ENCODE measurements around the gene ADARB2. TPM values are rescaled to one million over a fixed set of nuclear protein-coding genes. Genes with fewer than 3 reads are reported as not detected.
"Not testable (repeated sequence)": the region's sequence is repeated elsewhere in the genome, so short reads cannot be mapped to it uniquely, and the experiment has no call there.

ADARB2 gene
- total RNA-seq, 3 donors from 2014 or later = 0.31 to 4.2 TPM; not detected in 1

DNA sequence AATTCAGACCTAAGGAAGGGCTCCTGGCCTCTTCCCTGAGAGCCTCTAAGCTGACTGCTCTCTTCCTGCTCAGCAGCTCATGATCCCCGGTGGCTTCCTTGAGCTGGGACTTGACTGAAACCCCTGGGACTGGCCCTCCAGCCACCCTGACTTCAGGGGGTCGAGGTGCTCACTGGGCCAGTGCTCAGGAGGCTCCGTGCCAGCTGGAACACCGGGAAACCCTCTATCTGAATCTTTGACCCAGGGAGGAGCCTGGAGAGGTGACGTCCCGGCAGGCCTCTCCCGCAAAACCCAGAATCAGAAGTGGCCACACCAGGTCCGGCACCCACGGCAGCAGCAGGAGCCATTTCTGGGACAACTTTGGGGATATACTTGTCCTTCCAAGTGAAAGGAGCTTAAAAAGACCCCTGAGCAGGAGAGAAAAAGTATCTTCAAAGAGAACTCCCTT is 570.5 kb downstream of the ADARB2 start:
- intact Hi-C loops (cut with DNase I, micrococcal nuclease) = no loop called here
- H3K4me1 ChIP-seq (ENCODE audit: low read depth) = no peaks in the 10 kb centered on the region
- no peak for DNase-seq
- no peak for ATAC-seq
- no peaks in the 10 kb centered on the region for H3K36me3 ChIP-seq (ENCODE audit: low read depth)
- no peaks in the 10 kb centered on the region for H3K9me3 ChIP-seq
- TF ChIP-seq, protein P1, sequence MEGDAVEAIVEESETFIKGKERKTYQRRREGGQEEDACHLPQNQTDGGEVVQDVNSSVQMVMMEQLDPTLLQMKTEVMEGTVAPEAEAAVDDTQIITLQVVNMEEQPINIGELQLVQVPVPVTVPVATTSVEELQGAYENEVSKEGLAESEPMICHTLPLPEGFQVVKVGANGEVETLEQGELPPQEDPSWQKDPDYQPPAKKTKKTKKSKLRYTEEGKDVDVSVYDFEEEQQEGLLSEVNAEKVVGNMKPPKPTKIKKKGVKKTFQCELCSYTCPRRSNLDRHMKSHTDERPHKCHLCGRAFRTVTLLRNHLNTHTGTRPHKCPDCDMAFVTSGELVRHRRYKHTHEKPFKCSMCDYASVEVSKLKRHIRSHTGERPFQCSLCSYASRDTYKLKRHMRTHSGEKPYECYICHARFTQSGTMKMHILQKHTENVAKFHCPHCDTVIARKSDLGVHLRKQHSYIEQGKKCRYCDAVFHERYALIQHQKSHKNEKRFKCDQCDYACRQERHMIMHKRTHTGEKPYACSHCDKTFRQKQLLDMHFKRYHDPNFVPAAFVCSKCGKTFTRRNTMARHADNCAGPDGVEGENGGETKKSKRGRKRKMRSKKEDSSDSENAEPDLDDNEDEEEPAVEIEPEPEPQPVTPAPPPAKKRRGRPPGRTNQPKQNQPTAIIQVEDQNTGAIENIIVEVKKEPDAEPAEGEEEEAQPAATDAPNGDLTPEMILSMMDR (IDR thresholded peaks at IDR 0.05) = no peak
- H3K4me3 ChIP-seq = no peak overlapping the region

DNA sequence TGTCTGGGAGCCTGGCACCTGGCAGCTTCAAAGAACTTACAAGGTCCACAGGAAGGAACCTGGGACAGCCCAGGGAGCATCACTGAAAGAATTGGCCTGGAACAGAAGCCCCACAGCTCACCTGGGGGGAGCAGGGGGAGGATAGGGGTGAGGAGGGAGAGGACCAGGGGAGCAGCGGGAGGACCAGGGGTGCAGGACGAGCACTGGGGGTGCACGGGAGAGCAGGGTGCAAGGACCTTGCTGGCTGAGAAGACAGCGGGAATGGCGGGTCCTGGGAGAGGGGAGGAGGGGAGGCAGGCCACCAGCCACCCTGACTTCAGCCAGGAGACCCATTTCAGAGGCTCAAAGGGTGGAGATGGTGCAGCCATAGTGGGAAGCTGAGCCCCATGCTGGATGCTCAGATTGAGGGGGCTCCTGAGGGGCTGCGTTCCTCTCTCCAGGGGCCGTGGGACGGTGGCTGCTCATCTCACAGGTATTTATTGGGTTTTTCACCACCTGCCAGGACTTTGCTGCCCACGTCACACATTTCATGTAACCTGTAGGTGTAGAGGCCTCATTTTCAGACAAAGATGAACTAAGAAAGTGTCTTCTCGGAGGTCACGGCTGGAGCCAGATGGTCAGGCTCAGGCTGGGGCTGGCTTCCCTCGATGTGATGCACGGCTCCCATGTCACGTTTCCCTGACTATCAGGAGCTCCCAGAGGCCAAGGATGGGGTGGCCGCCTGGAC is 571.1 kb downstream of the ADARB2 start:
- TF ChIP-seq, protein P1 (IDR thresholded peaks at IDR 0.05) = no peak

GRCh38 chr10:1163831-1164230 is 573.5 kb downstream of the ADARB2 start:
- no peak for ATAC-seq
- H3K9me3 ChIP-seq = no peaks in the 10 kb centered on the region
- H3K4me1 ChIP-seq (ENCODE audit: low read depth) = no peaks in the 10 kb centered on the region
- H3K36me3 ChIP-seq (ENCODE audit: low read depth) = no peaks in the 10 kb centered on the region
- TF ChIP-seq, protein P1 (IDR thresholded peaks at IDR 0.05) = no peak
- intact Hi-C loops (cut with DNase I, micrococcal nuclease) = no loop called here
- no peak overlapping the region for H3K4me3 ChIP-seq
- DNase-seq = no peak

More for the DNA sequence above, 571.1 kb downstream of the ADARB2 start:
- H3K4me3 ChIP-seq = no peak overlapping the region
- ATAC-seq = no peak
- intact Hi-C loops (cut with DNase I, micrococcal nuclease) = no loop called here
- H3K4me1 ChIP-seq (ENCODE audit: low read depth) = no peaks in the 10 kb centered on the region
- no peak for DNase-seq
- no peaks in the 10 kb centered on the region for H3K9me3 ChIP-seq
- H3K36me3 ChIP-seq (ENCODE audit: low read depth) = no peaks in the 10 kb centered on the region

DNA sequence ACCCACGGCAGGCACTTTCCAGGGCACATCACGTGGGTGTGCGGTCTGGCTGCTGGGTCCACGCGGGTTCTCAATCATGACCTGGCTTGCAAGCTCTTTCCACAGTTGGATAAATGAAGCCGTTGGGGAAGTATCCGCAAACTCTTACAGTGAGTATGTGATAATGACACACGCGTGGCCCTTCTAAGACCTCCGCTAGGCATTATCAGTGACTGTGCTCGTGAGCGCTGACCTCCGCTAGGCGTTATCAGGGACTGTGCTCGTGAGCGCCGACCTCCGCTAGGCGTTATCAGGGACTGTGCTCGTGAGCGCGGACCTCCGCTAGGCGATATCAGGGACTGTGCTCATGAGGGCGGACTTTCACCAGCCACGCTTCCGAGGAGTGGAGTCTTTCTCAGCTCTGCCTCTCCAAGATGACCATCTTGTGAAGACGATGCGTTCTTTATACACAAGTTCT is 574.1 kb downstream of the ADARB2 start:
- no peaks in the 10 kb centered on the region for H3K9me3 ChIP-seq
- no peak overlapping the region for H3K4me3 ChIP-seq
- H3K4me1 ChIP-seq (ENCODE audit: low read depth) = no peaks in the 10 kb centered on the region
- no peak for DNase-seq
- TF ChIP-seq, protein P1 (IDR thresholded peaks at IDR 0.05) = no peak
- intact Hi-C loops (cut with DNase I, micrococcal nuclease) = no loop called here
- H3K36me3 ChIP-seq (ENCODE audit: low read depth) = no peaks in the 10 kb centered on the region
- ATAC-seq = no peak

DNA sequence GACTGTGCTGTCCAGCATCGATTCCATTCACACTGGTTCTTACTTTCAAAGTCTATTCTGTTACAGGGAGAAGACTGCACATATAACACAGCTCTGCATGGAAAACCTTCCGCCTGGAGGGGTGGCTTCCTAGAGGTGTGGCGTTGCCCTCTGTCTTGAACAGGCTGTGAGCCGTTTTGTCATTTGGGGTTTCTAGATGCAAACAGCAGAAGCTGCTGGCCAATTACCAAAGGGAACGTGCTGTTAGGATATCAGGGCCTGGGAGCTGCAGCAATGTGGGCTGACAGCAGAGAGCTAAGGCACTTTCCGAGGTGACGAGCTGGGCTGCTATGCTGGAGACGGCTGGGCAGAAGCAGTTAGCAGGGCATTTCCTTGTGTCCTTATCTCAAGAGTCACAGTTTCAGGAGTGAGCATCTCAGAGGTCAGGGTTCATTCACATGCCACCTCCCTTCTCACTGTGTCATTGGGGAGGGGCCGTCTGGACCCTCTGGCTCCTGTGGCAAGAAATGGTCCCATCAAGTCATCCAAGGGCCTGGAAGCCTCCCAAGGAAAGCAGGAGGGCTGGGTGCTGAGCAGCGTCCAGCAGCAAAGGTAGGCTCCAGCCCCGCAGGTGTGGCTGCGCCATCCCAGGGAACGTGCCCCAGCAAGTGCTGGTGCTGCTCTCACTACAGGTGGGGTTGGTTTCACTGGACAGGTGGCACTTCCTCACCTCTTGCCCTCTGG is 574.7 kb downstream of the ADARB2 start:
- no peak for DNase-seq
- Histone ChIP-seq H3K4me1 (ENCODE audit: low read depth) (no peaks in the 10 kb centered on the region), H3K4me3 (no peak overlapping the region), H3K36me3 (ENCODE audit: low read depth) (no peaks in the 10 kb centered on the region), H3K9me3 (no peaks in the 10 kb centered on the region)
- intact Hi-C loops (cut with DNase I, micrococcal nuclease) = no loop called here
- no peak for ATAC-seq
- TF ChIP-seq, protein P1 (IDR thresholded peaks at IDR 0.05) = no peak

DNA sequence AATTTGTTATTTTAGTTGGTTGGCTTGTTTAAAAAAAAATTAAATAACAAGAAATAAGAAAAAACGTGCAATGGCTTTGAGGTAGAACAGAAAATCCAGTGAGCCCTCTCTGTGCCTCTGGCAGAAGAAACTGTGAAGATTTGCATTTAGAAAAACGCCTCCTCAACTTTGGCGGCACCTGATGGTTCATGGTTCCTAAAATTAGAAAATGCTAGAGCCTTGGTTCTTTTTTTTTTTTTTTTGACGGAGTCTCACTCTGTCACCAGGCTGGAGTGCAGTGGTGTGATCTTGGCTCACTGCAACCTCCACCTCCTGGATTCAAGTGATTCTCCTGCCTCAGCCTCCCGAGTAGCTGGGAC is 576.0 kb downstream of the ADARB2 start:
- intact Hi-C loops (cut with DNase I, micrococcal nuclease); ATAC-seq; DNase-seq; H3K9me3 ChIP-seq; H3K4me1 ChIP-seq (ENCODE audit: low read depth); H3K36me3 ChIP-seq (ENCODE audit: low read depth); H3K4me3 ChIP-seq: not testable (repeated sequence)
